Epithelial cell of esophagus (primary cell): Measurements from ENCODE around the gene GIPC3.
A peak's percentile ranks its signal among the peaks of the same experiment; 100 is the strongest.
"Not testable (repeated sequence)": the region's sequence is repeated elsewhere in the genome, so short reads cannot be mapped to it uniquely, and the experiment has no call there.

Experiments used
- DNase-seq: peaks from one replicate; pipeline ENCODE4 v3.0.0; 2010; ENCODE audit warnings: low read depth
- H3K4me3 ChIP-seq: 2 replicates; pipeline ENCODE4 v1.5.1; 2011; ENCODE audit warnings: mild to moderate bottlenecking, low read length, control low read depth
- CTCF ChIP-seq: IDR thresholded peaks from 2 replicates; pipeline ENCODE4 v1.5.1; 2011; ENCODE audit warnings: low read depth, mild to moderate bottlenecking, low read length, control low read depth, inconsistent platforms; ENCODE audit not compliant: insufficient read depth; ENCODE audit errors: missing control alignments

GIPC3 gene

GRCh38 chr19:3580156-3580934 is 4.9 kb upstream of the GIPC3 start:
- DNase-seq = peak; percentile 20
- H3K4me3 ChIP-seq = no peak overlapping the region
- no peak for TF ChIP-seq CTCF

GRCh38 chr19:3581792-3582191 is 3.5 kb upstream of the GIPC3 start:
- not testable (repeated sequence) for H3K4me3 ChIP-seq, DNase-seq

GRCh38 chr19:3584036-3584802 is 1.1 kb upstream of the GIPC3 start:
- not testable (repeated sequence) for DNase-seq, H3K4me3 ChIP-seq

- no peak overlapping the region for H3K4me3 ChIP-seq
- no peak for DNase-seq
- TF ChIP-seq CTCF = peak; percentile 30
Measured at GRCh38 chr19:3586127-3586626, 899 bp downstream of the GIPC3 start.

- no peak for TF ChIP-seq CTCF
- H3K4me3 ChIP-seq = no peak overlapping the region
- no peak for DNase-seq
Measured at GRCh38 chr19:3586707-3587346, 1.5 kb downstream of the GIPC3 start.

- DNase-seq = no peak
- H3K4me3 ChIP-seq = no peak overlapping the region
- TF ChIP-seq CTCF = no peak
Measured at GRCh38 chr19:3589439-3589838, 4.2 kb downstream of the GIPC3 start.

- no peak for DNase-seq
- no peak for TF ChIP-seq CTCF
- no peak overlapping the region for H3K4me3 ChIP-seq
Measured at GRCh38 chr19:3589949-3590348, 4.7 kb downstream of the GIPC3 start.
